GM19452 (cell line): ENCODE data around the gene WLS.

Experiments used
- ATAC-seq: cut with Tn5 transposase; IDR thresholded peaks from one replicate; pipeline ENCODE4 v1.9.1; 2021; ENCODE audit not compliant: unreplicated experiment

Gene WLS

DNA sequence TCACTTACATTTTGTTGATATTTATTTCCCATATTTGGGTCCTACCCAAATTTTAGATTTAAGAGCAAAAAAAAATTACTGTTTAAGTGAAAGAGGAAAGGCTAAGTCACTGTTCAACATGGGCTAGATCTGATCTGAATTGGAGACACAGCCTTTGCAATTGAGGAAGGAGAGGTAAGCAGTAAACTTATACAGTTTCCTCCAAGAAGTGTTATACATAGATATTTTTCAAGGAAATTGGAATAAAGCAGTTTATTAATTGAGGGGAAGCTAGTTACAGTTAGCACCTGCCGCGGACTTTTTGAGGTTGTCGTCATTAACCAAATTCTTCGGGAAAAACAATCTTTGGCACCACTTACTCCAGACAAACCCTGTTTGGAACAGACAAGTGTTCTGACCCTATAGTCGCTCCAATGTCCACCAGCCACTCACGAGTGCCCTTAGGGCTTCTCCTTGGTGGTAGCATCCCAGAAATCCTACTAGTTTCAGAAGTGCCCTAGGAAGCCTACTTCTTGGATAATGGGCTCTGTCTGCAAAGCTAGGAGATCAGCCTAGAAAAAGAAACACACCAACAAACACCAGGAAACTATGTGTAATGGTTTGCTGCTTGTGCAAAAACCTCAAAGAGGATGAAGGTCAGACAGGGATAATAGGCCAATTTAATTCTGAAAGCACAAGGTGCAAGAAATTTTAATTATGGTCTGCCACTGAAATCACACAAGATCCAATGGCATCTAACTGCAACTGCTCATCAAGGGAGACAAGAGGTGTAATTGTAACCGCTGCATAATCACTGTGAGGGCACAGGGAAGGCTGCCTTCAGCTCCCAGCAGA, 2.5 kb downstream of the WLS start:
- no peak for ATAC-seq

DNA sequence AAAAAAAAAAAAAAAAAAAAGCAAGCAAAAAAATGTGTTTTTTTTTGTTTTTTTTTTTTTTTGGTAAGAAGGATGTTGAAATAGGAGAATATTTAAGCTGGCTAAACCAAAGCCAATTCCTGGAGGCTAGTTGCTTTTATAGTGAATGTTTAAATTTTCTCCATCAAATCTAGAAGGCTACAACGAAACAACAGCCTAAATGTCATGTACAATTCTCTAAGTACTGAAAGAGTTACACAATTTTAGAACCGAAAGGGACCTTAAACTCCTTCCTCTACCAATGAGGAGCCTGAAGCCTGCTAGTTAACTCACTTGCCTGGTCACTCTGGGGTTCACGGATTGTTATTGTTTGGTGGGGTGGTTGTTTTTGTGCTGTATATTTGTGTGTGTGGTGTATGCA, 3.5 kb downstream of the WLS start:
- ATAC-seq = no peak

DNA sequence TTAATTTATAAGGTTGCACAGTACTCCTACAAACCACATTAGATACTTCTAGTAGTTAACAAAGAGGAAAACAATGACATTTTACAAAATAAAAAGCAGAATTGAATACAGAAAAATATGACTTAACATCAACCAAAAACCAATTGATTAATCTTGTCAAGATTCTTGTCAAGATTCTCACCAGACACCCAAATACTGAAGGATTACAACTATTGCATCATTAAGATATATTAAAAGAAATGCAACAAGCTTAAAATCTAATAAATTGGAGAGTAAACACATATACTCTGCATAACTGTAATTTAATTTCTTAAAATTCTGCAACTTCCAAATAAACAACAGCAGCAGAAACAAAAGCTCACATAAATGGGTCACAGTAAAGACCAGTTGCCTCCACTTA, 4.7 kb downstream of the WLS start:
- ATAC-seq = no peak

GRCh38 chr1:68225781-68226180, 6.5 kb downstream of the WLS start:
- no peak for ATAC-seq

DNA sequence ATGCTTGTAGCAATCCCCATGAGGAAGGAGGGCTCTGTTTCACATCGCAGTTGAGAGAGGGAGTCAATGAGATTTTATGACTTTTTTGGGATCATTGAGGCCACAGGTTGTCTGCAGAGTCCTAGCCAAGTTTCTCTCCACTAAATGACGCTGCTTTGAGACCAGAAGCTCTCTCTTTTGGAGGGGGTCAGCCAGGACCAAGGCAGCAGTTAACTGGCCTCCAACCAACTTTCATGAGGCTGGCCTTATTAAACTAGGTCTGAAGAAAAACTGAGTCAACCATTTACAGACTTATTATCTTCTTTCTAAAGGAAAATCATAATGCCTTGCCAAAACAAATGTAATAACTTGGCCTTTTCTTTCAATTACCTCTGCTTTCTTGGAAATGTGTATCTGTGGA, 8.6 kb downstream of the WLS start:
- no peak for ATAC-seq

- ATAC-seq = no peak
These were observed 10.3 kb downstream of the WLS start for GRCh38 chr1:68221980-68222373.

GRCh38 chr1:68221001-68221979, 11.0 kb downstream of the WLS start:
- no peak for ATAC-seq

DNA sequence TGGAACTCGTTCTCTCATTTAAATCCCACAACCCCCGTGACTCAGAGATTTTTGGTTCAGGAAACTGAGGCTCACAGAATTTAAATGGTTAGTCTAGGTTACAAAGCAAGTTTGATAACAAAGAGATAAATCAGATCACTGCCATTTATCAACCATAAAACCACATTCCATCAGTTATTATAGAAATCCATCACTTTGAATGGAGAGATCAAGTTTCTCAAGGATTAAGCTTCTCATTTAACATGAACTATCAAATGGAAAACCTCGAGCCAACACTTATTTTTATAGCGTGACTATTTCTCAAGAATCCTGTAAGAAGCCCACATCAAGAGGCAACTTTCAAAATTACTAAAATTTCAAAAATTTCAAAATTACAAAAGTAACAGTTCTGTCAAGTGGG, 11.9 kb downstream of the WLS start:
- no peak for ATAC-seq

- no peak for ATAC-seq
These were observed 13.8 kb downstream of the WLS start for GRCh38 chr1:68218490-68218889.

DNA sequence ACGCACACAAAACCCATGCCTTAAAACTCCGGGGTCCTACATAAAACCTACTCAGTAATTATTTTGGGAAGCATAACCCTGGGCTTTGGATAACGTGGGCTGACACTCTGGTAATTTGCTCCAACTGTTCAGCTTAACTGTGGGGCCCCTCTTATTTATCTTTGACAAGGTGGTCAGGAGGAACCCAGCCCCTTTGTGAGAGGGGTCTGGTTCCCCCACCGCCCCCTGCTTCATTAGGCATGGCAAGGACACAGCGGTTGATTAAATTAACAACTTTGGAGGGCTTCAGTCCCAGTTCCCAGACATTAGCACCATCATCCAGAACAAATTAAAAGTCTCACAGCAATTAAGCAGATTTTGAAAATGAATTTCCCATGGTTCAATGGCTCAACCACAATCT, 14.7 kb downstream of the WLS start:
- ATAC-seq = no peak

- no peak for ATAC-seq
These were observed 15.2 kb downstream of the WLS start for GRCh38 chr1:68217060-68217554.

DNA sequence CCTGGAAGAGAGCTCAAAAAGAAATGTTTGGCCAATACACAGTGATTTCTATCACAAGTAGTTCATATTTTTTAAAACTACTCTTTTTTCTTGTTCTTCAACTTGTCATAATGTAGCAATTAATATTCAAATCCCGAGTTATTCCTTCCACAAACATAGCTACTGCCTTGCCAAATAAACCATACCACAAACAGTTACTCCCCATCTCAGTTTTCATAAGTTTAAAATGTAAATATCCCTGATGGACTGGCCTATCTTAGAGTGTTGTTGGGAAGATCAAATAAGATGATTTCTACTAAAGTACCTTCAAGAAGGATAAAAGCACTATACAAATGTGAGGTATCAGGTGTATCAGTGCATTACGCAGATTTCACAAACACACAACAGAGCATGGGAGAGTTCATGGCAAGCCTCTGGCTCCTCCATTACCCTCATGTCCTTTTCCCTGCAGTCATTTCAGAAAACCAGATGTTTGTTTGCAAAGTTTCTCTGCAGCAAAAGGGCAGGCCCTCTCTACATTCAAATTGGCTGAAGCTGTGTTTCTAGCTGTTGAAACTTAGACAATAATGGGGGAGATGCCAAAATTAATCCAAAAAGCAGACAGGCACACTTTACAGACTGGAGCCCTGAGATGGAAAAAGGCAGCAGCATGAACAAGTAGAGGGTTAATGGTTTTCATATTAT, 16.1 kb downstream of the WLS start:
- ATAC-seq = no peak

DNA sequence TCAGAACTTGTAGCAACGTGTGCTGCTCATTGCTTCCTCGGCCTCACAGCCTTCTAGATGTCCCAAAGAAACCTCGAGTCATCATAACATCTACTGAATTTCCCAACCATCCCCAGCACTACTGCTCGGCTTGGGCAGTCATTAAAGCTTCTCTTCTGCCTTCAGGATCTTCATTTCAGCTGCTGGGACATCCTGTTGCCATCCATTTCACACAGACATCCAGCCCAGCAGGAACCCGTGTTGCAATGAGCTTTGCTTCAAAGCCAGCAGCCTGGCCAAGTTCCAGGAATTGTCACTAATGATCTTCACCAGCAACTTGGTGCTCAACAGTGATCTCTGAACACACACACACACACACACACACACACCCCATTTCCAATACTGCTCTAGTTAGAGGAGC, 18.5 kb downstream of the WLS start:
- no peak for ATAC-seq

DNA sequence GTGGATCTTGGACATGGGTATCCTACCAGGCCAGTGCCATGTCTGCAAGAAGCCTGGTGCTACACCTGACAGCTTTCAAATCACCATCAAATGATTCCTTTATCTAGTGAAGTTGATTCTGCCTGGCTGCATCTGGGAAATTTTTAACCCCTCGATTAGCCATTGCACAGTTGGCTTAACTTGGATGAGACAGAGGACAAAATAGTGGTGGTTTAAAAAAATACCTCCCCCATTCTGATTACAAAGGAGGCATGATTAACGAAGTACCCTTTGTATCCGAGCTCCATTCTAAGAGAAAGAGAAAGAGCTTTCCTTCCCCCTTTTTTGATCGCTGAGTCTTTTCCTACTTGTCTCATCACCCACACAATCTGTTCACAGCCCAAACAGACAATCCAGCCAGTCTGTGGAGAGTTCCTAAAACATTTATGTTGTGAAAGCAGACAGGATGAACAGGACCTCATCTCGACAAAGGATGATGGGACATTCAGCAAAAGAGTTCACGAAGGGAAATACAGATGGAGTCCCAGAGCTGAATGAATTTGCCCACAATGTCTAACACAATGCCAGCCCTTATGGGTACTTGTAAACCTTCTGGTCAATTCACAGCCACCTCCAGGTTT, 20.5 kb downstream of the WLS start:
- no peak for ATAC-seq

GRCh38 chr1:68210829-68211228, 21.5 kb downstream of the WLS start:
- no peak for ATAC-seq

- no peak for ATAC-seq
These were observed 22.3 kb downstream of the WLS start for GRCh38 chr1:68210027-68210426.

DNA sequence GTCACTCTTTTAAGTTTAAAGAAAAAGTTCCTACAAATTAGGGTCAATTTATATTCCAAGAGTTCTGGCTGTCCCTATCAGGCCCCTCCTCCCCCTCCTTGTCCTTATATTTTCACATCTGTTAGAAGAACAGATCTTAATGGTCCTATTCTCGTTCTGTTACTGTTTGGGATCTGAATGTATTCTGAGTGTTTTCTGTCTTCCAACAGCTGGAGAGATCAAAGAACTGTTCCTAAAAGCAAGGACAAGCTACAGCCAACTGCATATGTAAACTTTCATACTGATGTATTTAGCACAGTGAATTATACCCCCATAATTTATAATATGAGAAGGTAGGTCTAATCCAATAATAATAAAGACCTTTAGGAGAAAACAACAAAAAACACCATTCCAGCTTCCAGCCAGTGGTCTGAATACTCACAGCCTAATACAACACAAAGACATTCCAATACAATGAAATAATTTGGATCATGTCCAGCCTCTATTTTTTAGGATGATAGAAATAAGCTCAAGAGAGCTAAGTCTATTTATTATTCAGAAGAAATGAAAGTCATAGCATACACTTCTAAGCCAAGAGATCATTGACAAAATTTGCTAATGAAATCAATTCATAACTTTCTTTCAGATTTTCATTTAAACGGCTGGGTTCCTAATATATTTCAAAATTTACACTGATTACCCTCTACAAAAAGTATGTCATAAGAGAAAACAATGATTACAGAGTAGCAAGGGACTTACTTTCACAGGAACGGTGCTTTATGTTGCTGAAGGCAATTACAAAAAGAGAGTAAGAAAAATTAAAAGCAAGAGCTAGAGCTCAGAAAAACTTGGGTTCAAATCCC, 25.3 kb downstream of the WLS start:
- ATAC-seq = no peak

DNA sequence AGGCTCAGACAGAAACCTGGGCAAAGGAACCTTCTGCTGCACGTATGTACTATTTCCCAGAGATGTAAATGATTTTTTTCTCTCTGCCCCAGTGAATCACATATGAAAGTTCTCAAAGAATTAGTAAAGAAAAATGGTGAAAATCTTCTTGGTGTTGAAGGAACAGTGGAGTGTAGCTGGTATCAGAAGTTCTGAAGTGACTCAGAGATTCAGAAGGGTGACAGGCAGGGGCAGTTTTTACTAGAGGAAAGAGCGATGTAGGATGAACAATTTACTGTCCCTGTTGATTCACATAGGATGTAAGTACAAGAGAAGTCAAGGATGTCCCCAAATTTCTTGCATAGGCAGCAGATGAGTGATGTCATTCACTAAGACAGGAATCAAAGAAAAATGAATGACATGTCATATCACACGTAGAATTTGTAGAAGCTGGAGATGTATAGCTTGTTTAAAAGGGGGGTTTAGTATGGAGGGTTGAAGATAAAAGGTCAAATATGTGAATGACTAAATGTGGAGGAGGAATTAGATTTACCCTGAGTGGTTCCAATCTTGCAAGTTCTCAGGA, 26.4 kb downstream of the WLS start:
- no peak for ATAC-seq

DNA sequence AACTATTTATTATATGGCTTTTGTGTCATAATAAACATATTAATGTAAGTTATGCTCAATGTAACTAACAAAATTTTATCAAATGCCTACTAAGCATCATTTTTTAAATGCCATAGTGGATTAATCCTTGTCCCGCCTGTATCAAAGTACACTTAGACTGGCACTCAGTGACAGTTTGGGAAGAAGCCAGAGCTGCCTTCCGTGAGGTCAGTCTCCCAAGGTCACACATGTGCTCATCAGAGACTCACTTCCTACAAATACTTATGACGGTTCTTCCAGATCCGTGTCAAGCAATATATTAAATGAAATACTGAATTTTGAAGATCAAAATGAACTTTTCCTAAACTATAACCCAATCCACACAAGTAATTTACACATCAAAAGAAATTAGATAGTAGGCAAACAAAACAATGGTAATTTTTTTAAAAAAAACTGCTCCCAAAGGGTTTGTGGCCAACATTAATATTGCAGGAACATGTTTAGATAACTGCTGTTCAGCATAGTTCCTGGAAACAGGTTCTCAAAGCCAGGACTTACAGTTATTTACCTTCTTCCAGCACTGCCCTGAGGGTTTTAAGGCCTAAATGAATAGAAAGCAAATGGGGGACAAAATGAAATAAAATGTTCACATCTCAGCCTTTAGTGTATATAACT, 27.2 kb downstream of the WLS start:
- no peak for ATAC-seq
